GM21786 (cell line): ENCODE results near the gene MED20.

Experiments used
- ATAC-seq: cut with Tn5 transposase; IDR thresholded peaks from one replicate; pipeline ENCODE4 v1.9.1; 2021; ENCODE audit not compliant: unreplicated experiment

The MED20 gene

GRCh38 chr6:41914869-41915530 lies 5.9 kb downstream of the MED20 start:
- ATAC-seq: no peak

DNA sequence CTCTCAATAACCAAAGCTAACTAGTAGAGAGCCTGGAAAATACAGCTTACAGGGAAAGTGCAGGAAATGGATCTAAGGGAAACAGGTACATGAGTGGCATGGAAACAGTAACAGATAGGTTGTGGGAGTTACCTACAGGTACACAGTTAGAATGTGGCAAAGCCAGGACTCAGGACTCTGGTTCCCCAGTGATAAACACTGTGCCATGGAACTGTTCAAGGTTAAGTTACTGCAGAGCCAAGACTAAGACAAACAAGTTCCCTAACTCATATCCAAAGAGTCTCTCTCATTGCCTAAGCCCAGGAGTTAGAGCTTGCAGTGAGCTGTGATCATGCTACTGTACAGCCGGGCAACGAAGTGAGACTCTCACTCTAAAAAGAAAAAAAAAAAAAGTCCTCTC lies 6.6 kb downstream of the MED20 start:
- no peak for ATAC-seq

- no peak for ATAC-seq
Measured at GRCh38 chr6:41909727-41910126, 11.2 kb downstream of the MED20 start.

DNA sequence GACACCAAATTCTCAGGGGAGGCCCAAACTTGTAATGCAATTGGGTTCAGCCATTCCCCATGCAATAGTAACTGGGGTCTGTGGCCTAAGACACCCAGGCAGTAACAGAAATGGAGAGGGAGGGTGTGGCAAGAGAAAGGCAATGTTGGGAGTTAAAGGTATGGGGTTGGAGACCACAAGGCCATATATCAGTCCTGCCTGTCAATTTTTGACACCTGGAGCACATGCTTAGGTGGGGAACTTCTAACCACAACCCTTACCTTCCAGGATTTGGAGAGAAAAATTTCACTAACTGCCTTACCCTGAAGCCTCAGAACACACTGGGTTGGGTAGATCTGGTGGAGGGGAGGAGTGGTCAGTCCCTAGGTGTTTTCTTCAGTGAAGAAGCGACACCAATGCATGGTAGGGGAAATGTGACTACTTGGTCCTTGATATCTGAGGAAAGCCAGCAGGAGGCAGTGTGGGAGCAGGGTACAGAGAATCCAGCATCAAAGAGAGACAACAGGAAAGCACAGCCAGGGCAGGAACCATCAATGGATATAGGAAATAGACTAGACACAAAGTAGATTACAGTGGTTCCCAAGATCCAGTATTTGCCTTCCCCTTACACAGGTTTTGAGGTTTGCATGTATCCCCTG lies 18.9 kb downstream of the MED20 start:
- no peak for ATAC-seq

DNA sequence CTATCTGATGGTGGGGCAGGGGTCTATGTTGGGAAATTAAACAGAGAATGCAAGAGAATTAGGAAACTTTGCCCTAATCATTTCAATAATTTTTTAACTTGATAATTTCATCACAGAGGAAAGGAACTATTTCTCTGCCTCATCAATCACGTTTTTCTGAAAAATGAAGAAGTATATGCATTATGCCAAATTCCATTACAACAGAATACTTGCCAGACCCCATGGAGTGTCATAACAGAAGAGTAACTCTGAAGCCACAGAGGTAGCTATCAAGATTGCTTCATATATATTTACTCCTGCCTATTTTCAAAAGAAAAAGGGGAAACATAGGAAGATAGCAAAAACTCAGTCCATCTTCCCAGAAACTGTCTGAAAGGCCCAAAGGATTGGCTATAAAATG lies 20.1 kb downstream of the MED20 start:
- no peak for ATAC-seq

DNA sequence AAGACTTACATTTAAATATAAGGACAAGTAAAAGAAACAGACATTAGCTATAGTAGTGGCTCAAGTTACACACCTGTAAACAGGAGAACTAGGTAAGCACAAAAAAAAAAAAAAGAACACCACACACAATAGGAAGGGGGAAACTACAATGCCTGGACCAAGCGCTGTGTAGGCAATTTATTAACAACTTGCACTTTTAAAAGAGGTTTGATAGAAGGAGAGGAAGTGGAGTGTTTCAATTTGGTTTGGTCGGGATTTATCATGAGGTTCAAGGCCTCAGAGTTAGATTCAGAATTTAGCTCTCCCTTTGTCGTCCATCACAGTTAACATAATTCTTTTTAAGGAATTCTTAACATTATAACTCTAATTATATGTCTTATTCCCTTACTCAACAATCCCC lies 24.7 kb downstream of the MED20 start:
- ATAC-seq: no peak

DNA sequence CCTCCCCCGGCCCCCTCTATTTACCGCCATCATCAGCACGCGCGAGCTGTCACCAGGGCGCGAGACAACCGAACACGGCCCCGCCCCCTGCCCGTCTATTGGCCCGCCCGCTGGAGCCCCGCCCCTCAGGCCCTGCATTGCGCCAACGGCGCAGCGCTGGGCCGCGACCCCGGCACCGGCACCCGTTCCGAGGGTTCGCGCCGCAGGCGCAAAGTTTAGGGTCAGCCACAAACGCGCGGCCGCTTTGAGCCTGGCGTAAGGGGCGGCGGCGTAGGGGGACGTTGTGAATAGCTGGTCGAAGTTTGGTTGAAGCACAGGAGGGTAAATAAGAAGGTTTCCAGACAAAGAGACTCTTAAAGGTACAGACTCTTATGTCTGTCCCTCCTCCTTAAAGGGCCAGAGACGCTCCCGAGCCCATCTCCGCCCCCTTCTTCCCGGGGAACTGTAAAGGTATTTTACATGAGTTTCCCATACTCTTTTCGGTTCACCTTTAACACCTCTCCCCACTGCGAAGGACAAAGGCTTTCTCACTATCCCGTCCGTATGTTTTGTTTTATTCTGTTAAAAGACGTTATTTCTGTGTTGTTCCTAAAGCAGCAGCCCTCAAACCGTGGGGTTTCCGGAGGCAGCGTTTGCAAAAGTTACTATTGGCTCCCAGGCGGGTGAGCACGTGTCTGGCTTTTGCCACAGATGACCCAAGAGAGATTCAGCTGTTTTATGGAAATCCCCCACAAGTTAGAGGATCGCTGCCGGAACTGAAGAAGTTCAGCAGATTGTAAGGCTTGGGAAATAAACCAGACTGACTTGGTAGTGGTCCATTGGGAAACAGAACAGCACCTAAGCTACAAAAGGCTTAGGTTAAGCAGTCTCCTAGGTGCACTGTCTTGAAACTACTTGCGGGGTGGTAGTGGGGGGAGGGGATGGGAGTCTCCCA lies 25.4 kb downstream of the MED20 start, which contains the start of gene USP49:
USP49 (minus strand) TSS at position 76 of the 934 bp plus-strand sequence. CDS start 88,392 bp downstream, outside the sequence.
- ATAC-seq: peak; percentile 80

DNA sequence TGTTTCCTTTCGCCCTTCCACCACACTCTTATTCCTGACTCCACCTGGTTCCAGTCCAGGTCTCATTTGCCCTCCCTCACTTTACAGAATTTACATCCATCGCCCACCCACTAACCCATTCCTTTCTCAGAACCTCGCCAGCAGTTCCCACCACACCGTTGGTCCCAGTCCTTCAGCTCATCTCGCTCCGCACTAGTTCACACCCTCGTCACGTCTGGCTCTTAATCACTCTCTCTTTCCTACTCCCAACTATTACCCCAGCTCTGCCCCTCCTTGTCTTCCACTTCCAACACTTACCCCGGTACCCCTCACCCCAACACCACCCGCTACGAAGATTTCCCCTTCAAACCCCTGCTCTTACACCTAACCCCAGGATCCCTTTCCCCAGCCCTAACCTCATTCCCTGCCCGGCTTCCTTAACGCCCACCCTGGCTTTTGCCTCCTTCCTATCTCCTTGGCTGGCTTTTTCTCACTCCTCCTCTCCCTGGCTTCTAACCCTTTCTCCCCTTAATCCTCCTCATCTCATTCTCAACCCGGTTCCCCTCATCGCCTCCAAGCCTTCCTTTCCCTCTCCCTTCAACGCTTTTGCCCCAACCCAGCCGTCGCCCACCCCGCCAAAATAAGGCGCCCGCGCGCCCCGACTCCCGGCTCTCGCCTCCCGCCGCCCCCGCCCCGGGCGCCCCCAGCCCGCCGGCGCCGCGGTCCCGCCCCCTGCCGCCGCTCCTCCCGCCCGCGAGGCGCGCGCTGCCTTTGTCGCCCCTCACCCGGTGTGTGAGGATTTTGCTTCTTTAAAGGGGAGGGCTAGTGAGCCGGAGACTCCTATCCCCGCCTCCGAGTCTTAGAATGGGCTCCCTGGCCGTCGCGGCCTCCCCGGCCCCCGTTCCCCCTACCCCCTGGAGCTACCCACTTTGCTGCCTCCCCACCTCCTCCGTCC lies 26.3 kb downstream of the MED20 start:
- peak; percentile 16 for ATAC-seq

GRCh38 chr6:41892921-41893564 lies 27.9 kb downstream of the MED20 start:
- no peak for ATAC-seq

- no peak for ATAC-seq
Measured at GRCh38 chr6:41887331-41887751, 33.6 kb downstream of the MED20 start.

DNA sequence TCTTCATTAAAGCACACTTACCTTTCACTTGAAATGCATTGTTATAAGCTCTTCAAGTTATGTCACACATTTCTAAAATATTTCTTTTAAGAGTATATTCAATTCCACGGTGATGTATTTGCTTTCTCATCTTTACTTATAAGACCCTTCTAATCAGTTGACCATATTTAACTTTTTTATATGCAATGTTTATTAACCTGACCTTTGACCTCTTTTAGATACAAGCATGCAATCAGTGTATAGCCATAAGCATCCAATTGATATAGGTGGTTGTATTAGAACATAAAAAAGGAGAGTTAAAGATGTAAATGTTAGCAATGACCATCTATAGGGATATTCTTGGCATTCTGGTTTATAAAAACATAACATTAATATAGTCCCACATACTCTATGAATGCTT lies 35.0 kb downstream of the MED20 start:
- no peak for ATAC-seq

- no peak for ATAC-seq
Measured at GRCh38 chr6:41884957-41885356, 36.0 kb downstream of the MED20 start.

DNA sequence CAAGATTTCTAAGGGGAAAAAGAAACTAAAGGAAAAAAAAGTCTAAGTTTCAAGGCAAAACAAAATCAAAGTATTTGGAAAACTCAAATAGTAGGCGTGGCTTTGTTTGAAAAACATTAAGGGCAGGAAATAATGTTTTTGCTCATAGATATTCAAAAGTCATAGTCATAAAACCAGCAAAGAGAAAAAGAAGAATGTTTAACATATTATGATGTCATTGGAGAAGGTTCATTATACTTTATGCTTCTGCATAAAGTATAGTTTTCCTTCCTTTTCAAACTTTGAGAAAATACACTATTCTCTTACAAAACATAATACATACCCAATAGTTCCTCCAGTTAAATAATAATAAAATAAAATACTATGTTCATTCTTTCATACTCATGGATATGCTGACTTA lies 39.4 kb downstream of the MED20 start:
- no peak for ATAC-seq

GRCh38 chr6:41878961-41879405 lies 42.0 kb downstream of the MED20 start:
- no peak for ATAC-seq

DNA sequence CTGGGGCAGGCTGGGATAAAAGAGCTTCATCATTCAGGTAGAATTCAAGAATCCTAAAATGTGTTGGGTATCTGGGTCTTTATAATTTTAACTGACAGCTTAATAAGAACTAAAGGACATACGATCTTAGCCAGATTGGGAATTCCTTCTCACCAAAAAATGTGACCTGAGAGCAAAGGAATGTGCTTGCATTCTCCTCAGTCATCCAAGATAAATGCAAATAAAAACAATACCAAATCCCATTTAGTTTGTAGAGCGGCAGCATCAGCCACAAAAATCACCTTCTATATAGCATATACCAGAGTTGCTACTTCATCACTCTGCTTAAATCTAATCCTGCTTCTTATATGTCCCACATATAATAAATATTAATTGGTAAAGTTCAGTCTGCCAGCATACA lies 42.7 kb downstream of the MED20 start:
- no peak for ATAC-seq

GRCh38 chr6:41877051-41877680 lies 43.8 kb downstream of the MED20 start:
- no peak for ATAC-seq

DNA sequence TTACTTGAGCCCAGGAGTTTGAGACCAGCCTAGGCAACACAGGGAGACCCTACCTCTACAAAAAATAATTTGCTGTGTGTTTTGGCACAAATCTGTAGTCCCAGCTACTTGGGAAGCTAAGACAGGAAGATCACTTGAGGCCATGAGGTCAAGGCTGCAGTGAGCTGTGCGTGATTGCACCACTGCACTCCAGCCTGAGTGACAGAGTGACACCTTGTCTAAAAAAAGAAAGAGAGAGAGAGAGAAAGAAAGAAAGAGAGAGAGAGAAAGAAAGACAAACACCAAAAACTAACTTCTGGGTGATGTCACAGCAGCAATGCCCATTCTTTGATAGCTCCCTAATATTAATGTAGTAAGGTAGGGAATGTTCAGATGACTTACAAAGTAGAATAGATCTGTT lies 46.2 kb downstream of the MED20 start:
- ATAC-seq: no peak

- no peak for ATAC-seq
Measured at GRCh38 chr6:41872147-41872546, 48.8 kb downstream of the MED20 start.

DNA sequence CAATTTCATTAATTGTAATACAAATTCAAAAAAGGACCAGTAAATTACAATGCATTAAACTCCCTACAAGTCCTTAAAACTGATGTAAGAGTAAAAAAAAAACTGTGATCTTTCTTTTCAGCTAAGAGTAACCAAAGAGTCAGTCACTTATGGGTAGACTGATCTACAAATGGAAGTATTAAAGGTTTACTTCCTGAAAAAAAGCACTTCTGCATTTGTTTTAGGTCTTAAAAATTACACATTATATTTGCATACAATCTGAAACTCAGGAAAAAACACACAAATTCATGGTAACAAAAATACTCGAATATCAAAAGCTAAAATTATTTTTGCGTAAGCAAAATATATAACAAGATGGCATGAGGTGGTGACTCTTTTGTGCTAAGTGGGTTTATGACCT lies 49.2 kb downstream of the MED20 start:
- ATAC-seq: no peak

DNA sequence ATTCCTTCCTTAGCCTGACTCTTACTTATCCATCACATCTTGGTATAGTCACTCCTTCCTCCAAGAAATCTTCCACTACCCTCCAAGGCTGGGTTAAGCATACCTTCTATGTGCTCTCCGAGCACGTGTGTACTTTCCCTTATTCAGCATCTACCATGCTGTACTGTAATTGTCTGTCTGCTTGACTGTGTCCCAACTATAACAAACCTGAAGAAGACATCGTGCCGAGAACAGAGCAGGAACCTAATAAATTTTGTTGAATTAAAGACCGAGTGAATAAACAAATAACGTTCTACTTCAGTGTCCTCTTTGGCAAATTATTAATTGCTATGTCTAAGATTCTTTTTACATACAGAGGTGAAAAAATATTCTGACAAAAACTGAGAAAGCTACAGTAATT lies 61.6 kb downstream of the MED20 start:
- ATAC-seq: no peak
